T-helper 2 cell treated with Interferon-gamma antibody and Interleukin-4, amounts not matched to agents 100 ng/mL and 5 ng/mL, for 36 hours (primary cell): ENCODE measurements around the gene SNIP1. TPM values are rescaled to one million over a fixed set of nuclear protein-coding genes. Genes with fewer than 3 reads are reported as not detected.

Source experiments
- total RNA-seq: library from RNA; stranded (reverse); gene quantifications from 2 replicates; pipeline ENCODE4 v1.2.3, GENCODE V29; 2022

Gene SNIP1
- total RNA-seq, 1 donor from 2014 or later, result 27.9 TPM

Other genes starting within 250 kb of the SNIP1 start
- 19.5 and 21.5 TPM in 2 replicates for gene ZC3H12A, start 79.7 kb downstream of the SNIP1 start, total RNA-seq
- gene MEAF6, start 39.5 kb downstream of the SNIP1 start, total RNA-seq, result 59.7 and 63.7 TPM in 2 replicates
- 0.09 and 0.32 TPM in 2 replicates for gene DNALI1, start 2.6 kb upstream of the SNIP1 start, total RNA-seq
- gene GNL2, start 41.6 kb upstream of the SNIP1 start, total RNA-seq, result 68.9 TPM in 2 replicates
- not detected in 2 replicates for gene RSPO1, start 80.6 kb upstream of the SNIP1 start, total RNA-seq
- gene CDCA8, start 138.2 kb upstream of the SNIP1 start, total RNA-seq, result 64.9 and 66.4 TPM in 2 replicates
- 0.07 TPM in 1 of 2 replicates, not detected in the other for gene EPHA10, start 210.8 kb upstream of the SNIP1 start, total RNA-seq
- gene MANEAL, start 239.6 kb upstream of the SNIP1 start, total RNA-seq, result 1.9 TPM in 2 replicates